GM19455 (cell line): Measurements from ENCODE around the gene EIF2B1.

ENCODE experiments used
- ATAC-seq: cut with Tn5 transposase; IDR thresholded peaks from one replicate; pipeline ENCODE4 v1.9.1; 2021; ENCODE audit not compliant: unreplicated experiment

EIF2B1 gene

DNA sequence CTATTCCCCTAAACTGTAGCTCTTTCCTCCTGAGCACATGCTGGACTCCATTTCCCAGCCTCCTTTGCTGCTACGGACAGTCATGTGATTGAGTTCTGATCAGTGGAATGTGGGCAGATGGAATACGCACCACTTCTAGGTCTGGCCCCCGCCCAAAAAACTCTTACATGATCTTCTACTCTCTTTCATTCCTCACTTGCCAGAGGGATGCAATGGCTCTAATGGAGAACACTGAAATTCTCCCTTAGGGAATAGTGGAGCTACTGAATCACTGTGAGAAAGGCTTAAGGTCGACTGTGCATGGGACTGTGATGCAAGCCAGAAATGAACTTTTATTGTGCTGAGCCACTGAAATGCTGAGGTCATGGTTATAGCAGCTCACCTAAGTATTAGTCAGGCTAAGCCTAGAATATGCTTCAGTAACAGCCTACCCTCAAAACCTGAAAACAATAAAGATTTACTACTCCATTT is 62.1 kb downstream of the EIF2B1 start:
- ATAC-seq = no peak
